BE2C (cell line): ENCODE data around the gene TOX3. TPM values are rescaled to one million over a fixed set of nuclear protein-coding genes. Genes with fewer than 3 reads are reported as not detected.

Source experiments
- DNase-seq: peaks from one replicate; pipeline ENCODE4 v3.0.0-alpha.2; 2020
- H3K27me3 ChIP-seq: fragments of 250-450 bp; sonication (Bioruptor Pico); 2 replicates; pipeline ENCODE4 v1.5.1; 2020; ENCODE audit warnings: mild to moderate bottlenecking
- H3K36me3 ChIP-seq: fragments of 250-450 bp; sonication (Bioruptor Pico); 2 replicates; pipeline ENCODE4 v1.5.1; 2020; ENCODE audit warnings: mild to moderate bottlenecking
- H3K4me1 ChIP-seq: fragments of 250-450 bp; sonication (Bioruptor Pico); 2 replicates; pipeline ENCODE4 v1.5.1; 2020
- H3K4me3 ChIP-seq: 2 replicates; pipeline ENCODE4 v1.5.1; 2011; ENCODE audit warnings: low read depth, low read length
- H3K9me3 ChIP-seq: fragments of 250-450 bp; sonication (Bioruptor Pico); 2 replicates; pipeline ENCODE4 v1.5.1; 2020
- polyA plus RNA-seq: library from polyadenylated mRNA; unstranded; fragments of >200 nt; gene quantifications from one replicate; pipeline ENCODE4 v1.2.1, GENCODE V29; 2012; ENCODE audit warnings: low read depth, missing spikeins; ENCODE audit not compliant: insufficient read length, insufficient read depth
- TF ChIP-seq, protein P1 (sequence below): IDR thresholded peaks from 2 replicates; pipeline ENCODE4 v1.5.1; 2012; ENCODE audit warnings: mild to moderate bottlenecking, low read depth, low read length

The TOX3 gene
- 3.7 TPM for polyA plus RNA-seq

DNA sequence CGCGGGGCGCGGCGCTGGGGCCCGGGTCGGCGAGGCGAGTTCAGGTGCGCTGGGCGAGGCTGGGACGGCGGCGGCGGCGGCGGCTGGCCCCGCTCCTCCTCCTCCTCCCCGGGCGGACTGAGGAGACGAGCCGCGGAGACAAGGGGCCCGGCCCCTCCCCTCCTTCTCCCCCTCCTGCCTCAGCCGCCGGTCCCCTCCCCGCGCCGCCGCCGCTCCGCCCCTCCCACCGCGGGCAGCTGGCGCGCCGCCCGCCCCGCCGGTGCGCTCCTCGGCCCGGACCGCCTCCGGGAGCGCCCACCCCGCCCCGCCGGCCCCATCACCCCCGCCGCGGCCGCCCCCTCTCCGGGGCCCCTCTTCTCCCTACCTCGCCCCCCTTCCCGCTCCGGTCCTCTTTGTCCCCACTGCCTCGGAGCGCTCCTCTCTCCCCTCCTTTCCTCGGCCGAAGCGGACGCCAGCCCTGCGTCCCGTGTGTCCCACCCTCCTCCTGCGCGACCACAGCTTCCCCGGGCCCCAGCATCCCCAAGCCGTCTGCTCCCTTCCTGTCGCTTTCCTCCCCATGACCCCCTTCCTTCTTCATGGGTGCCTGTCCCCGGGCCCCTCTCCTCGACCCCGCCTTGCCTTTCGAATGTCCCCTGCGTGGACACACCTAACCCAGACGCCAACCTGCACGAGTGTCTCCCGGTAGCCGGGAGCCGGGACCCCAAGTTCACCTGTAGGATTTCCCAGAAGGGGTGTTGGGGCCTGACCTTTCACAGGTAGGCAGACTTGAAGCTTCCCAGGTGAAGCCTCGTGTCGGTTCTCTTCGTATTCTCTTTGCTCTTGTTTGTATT, at the start of gene TOX3:
TOX3 (minus strand) TSS at position 140 of the 830 bp plus-strand sequence. CDS start 420 bp downstream, outside the sequence.
- Histone ChIP-seq H3K27me3 (peaks cover 52% of the 10 kb centered on the region), H3K4me1 (no peaks in the 10 kb centered on the region), H3K9me3 (no peaks in the 10 kb centered on the region), H3K4me3 (peak within 1 kb of the TSS; percentile 62), H3K36me3 (no peaks in the 10 kb centered on the region)
- TF ChIP-seq, protein P1, sequence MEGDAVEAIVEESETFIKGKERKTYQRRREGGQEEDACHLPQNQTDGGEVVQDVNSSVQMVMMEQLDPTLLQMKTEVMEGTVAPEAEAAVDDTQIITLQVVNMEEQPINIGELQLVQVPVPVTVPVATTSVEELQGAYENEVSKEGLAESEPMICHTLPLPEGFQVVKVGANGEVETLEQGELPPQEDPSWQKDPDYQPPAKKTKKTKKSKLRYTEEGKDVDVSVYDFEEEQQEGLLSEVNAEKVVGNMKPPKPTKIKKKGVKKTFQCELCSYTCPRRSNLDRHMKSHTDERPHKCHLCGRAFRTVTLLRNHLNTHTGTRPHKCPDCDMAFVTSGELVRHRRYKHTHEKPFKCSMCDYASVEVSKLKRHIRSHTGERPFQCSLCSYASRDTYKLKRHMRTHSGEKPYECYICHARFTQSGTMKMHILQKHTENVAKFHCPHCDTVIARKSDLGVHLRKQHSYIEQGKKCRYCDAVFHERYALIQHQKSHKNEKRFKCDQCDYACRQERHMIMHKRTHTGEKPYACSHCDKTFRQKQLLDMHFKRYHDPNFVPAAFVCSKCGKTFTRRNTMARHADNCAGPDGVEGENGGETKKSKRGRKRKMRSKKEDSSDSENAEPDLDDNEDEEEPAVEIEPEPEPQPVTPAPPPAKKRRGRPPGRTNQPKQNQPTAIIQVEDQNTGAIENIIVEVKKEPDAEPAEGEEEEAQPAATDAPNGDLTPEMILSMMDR = no peak
- DNase-seq = peak; percentile 42

DNA sequence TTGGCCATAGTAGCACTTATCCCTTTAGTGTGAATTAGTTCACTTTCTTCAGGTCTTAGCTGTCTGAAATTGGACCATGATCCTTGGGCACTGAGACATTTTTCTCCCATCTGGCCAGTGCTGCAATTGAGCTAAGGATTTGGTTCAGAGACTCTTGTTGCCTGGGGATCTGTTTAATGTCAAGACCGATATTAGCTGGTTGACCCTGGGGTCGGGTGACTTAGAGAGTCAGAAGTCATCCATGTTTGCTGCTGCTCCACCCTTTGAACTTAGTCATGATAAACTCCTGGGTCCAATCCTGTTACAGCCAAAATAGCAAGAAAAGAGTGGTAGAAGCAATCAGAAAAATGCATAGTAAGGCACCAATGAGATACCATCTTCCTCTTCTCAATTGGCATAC, 45.8 kb upstream of the TOX3 start:
- TF ChIP-seq, protein P1 = no peak
- no peak for DNase-seq
- H3K4me3 ChIP-seq = no peak overlapping the region

DNA sequence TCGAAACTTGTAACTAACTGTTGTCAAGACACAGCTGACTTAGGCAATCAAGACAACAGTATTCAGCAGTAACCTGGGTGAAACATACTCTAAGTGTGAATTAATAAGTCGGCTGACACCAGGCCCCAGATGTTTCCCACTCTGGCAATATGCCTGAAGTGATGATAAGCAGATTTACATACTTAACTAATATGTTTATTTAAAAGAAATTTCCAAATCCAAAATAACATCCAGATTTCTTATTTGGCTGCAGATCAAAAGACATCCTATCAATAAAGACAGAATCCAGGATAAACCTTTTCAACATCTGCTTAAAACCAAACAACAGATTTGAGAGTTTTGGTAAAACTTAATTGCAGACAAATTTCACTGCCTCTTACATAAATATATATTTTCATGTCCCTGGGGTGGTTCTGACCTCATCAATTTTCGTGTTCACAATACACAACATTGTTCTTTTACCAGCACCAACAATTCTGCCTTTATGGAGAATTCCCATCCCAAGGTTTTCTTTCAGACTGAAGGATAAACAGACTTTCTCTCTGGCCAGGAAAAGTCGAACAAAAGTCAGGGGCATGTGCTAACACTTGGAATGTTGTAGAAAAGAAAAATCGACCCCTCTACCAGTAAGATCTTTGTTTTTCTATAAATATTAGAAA, 45.1 kb upstream of the TOX3 start:
- H3K9me3 ChIP-seq = no peaks in the 10 kb centered on the region
- H3K36me3 ChIP-seq = no peaks in the 10 kb centered on the region
- TF ChIP-seq, protein P1 = no peak
- H3K27me3 ChIP-seq = no peaks in the 10 kb centered on the region
- no peaks in the 10 kb centered on the region for H3K4me1 ChIP-seq
- no peak for DNase-seq
- no peak overlapping the region for H3K4me3 ChIP-seq

More for the DNA sequence above, 45.8 kb upstream of the TOX3 start:
- H3K36me3 ChIP-seq = no peaks in the 10 kb centered on the region
- H3K4me1 ChIP-seq = 0 out of 2 replicates have a peak, but pooled peaks cover 2% of the 10 kb centered on the region
- no peaks in the 10 kb centered on the region for H3K27me3 ChIP-seq
- no peaks in the 10 kb centered on the region for H3K9me3 ChIP-seq

DNA sequence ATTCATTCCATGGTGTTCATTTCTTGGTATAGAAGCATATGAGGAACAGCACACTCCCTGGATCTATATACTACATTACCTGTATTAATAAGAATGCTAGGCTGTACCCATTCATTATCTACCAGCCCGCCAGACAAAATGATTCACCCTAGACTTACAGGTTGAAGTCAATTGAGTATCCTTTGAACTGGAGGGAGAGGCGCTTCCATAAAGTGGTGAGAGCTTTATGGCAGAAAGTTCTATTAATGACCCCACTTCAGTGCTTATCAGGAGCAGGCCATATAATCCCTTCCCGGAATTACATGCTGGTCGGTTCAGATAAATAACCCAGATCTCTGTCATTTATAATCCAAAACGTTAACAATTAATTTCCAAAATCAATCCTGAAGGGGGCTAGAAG, 44.5 kb upstream of the TOX3 start:
- DNase-seq = no peak
- TF ChIP-seq, protein P1 = no peak

DNA sequence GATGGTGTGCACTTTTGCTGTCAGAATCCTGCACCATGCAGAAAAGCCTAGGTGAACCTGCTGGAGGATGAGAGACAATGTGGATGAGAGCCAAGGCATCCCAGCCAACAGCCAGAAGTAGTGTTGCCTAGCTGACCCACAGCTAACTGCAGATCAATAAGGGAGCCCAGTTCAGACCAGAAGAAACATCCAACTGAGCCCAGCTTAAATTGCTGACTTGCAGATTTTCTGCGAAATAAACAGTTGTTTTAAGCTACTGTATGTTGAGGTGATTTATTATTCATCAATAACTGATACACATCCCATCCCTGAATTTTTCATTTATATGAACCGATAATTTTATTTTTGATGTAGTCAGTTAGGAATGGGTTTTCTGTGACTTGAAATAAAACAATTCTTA, 39.2 kb upstream of the TOX3 start:
- DNase-seq = no peak
- H3K9me3 ChIP-seq = no peaks in the 10 kb centered on the region; the same call in 1 of the 2 replicates
- H3K4me3 ChIP-seq = no peak overlapping the region

More for the DNA sequence above, 44.5 kb upstream of the TOX3 start:
- Histone ChIP-seq H3K9me3 (no peaks in the 10 kb centered on the region), H3K27me3 (no peaks in the 10 kb centered on the region), H3K4me3 (no peak overlapping the region), H3K36me3 (no peaks in the 10 kb centered on the region), H3K4me1 (no peaks in the 10 kb centered on the region)

More for the DNA sequence above, 39.2 kb upstream of the TOX3 start:
- Histone ChIP-seq H3K4me1 (no peaks in the 10 kb centered on the region), H3K27me3 (no peaks in the 10 kb centered on the region), H3K36me3 (no peaks in the 10 kb centered on the region)
- TF ChIP-seq, protein P1 = no peak
